Keratinocyte (primary cell): ENCODE measurements around the gene CC2D1A. TPM values are rescaled to one million over a fixed set of nuclear protein-coding genes. Genes with fewer than 3 reads are reported as not detected.

Experiments used
- DNase-seq: peaks from one replicate; pipeline ENCODE4 v3.0.0-alpha.2; 2011; ENCODE audit warnings: low read depth, missing footprints, low spot score
- FAIRE-seq: peaks from 2 replicates; lab custom pipeline; 2011; peaks lifted over from hg19 to GRCh38; lab: Jason Lieb, UNC
- H2AFZ ChIP-seq: 2 replicates; pipeline ENCODE4 v1.6.0; 2012; ENCODE audit warnings: low read length, control low read depth, inconsistent platforms; ENCODE audit not compliant: control insufficient read depth
- H3K27ac ChIP-seq: 2 replicates; pipeline ENCODE4 v1.5.1; 2011; ENCODE audit warnings: low read length; ENCODE audit not compliant: control insufficient read depth, insufficient read depth
- H3K27me3 ChIP-seq: 3 replicates; pipeline ENCODE4 v1.6.0; 2011; ENCODE audit warnings: low read length; ENCODE audit not compliant: control insufficient read depth, insufficient read depth; ENCODE audit errors: extremely low read depth
- H3K36me3 ChIP-seq, 2 experiments: 2 replicates in 1 of 2; 3 replicates in 1 of 2; pipeline ENCODE4 v1.5.1; 2011; ENCODE audit warnings: low read length in 2 of 2, mild to moderate bottlenecking in 1 of 2; ENCODE audit not compliant: control insufficient read depth in 2 of 2, insufficient read depth in 2 of 2; ENCODE audit errors: extremely low read depth in 1 of 2
- H3K4me1 ChIP-seq: 3 replicates; pipeline ENCODE4 v1.5.1; 2011; ENCODE audit warnings: low read length; ENCODE audit not compliant: control insufficient read depth, insufficient read depth; ENCODE audit errors: extremely low read depth
- H3K4me2 ChIP-seq: 3 replicates; pipeline ENCODE4 v1.6.0; 2011; ENCODE audit warnings: low read depth, low read length; ENCODE audit not compliant: control insufficient read depth, insufficient read depth; ENCODE audit errors: extremely low read depth
- H3K4me3 ChIP-seq, 3 experiments: fragments of 200-600 bp in 1 of 3; sonication (generic) in 1 of 3; 2 replicates in 2 of 3; 3 replicates in 1 of 3; pipeline ENCODE4 v1.5.1; 2011 to 2016; ENCODE audit warnings: low read length in 3 of 3, mild to moderate bottlenecking in 3 of 3, control low read depth in 2 of 3, inconsistent platforms in 1 of 3, low read depth in 1 of 3, mixed read lengths in 1 of 3, mixed run types in 1 of 3, moderate library complexity in 1 of 3; ENCODE audit not compliant: control insufficient read depth in 2 of 3, insufficient read depth in 2 of 3; ENCODE audit errors: extremely low read depth in 1 of 3
- H3K79me2 ChIP-seq: 2 replicates; pipeline ENCODE4 v1.6.0; 2012; ENCODE audit warnings: low read length; ENCODE audit not compliant: control insufficient read depth, insufficient read depth
- H3K9ac ChIP-seq: 3 replicates; pipeline ENCODE4 v1.6.0; 2011; ENCODE audit warnings: low read length; ENCODE audit not compliant: control insufficient read depth, insufficient read depth; ENCODE audit errors: extremely low read depth
- H3K9me1 ChIP-seq: 3 replicates; pipeline ENCODE4 v1.6.0; 2011; ENCODE audit warnings: low read length; ENCODE audit not compliant: control insufficient read depth, insufficient read depth; ENCODE audit errors: extremely low read depth
- H3K9me3 ChIP-seq: 2 replicates; pipeline ENCODE4 v1.5.1; 2012; ENCODE audit warnings: low read depth, low read length; ENCODE audit not compliant: control insufficient read depth
- H4K20me1 ChIP-seq: 3 replicates; pipeline ENCODE4 v1.6.0; 2011; ENCODE audit warnings: low read length; ENCODE audit not compliant: control insufficient read depth, insufficient read depth; ENCODE audit errors: extremely low read depth
- EZH2 ChIP-seq: IDR thresholded peaks from one replicate; pipeline ENCODE4 v1.6.1; 2012; ENCODE audit warnings: inconsistent platforms, mild to moderate bottlenecking, low read length, moderate library complexity
- dilution Hi-C: fragments of 300-500 bp; cut with MboI; formaldehyde crosslinking; loops from one replicate; pipeline ENCODE4 v1.7.0; 2020; ENCODE audit warnings: low sequenced_read_pairs; ENCODE audit not compliant: extremely low pct_ligation_motif_present
- polyA plus RNA-seq, 5 experiments: library from polyadenylated mRNA; depleted of rRNA in 3 of 5; stranded (reverse) in 3 of 5; stranded (forward) in 1 of 5; unstranded in 1 of 5; fragments of >200 nt; gene quantifications; 1 replicate in 1 of 5; 2 replicates in 3 of 5; 3 replicates in 1 of 5; pipeline versions ENCODE4 v1.2.1 to v1.2.3, GENCODE V29; 2011 to 2012; ENCODE audit warnings: missing spikeins in 2 of 5, low read depth in 1 of 5, low replicate concordance in 1 of 5
- TF ChIP-seq, protein P1 (sequence below), 3 experiments: IDR thresholded peaks in 1 of 3; conservative IDR thresholded peaks in 1 of 3; optimal IDR thresholded peaks in 1 of 3; 2 replicates in 2 of 3; 3 replicates in 1 of 3; pipeline versions ENCODE3 to v1.5.1; 2011; ENCODE audit warnings: low read length in 3 of 3, mild to moderate bottlenecking in 3 of 3, moderate library complexity in 2 of 3, control low read depth in 1 of 3, inconsistent platforms in 1 of 3; ENCODE audit not compliant: insufficient read depth in 2 of 3; ENCODE audit errors: extremely low read depth in 1 of 3

The CC2D1A gene
- polyA plus RNA-seq, 1 donor (not counting 4 experiments of a cell fraction or from before 2014, with no cell fraction given): 11.2 TPM

DNA sequence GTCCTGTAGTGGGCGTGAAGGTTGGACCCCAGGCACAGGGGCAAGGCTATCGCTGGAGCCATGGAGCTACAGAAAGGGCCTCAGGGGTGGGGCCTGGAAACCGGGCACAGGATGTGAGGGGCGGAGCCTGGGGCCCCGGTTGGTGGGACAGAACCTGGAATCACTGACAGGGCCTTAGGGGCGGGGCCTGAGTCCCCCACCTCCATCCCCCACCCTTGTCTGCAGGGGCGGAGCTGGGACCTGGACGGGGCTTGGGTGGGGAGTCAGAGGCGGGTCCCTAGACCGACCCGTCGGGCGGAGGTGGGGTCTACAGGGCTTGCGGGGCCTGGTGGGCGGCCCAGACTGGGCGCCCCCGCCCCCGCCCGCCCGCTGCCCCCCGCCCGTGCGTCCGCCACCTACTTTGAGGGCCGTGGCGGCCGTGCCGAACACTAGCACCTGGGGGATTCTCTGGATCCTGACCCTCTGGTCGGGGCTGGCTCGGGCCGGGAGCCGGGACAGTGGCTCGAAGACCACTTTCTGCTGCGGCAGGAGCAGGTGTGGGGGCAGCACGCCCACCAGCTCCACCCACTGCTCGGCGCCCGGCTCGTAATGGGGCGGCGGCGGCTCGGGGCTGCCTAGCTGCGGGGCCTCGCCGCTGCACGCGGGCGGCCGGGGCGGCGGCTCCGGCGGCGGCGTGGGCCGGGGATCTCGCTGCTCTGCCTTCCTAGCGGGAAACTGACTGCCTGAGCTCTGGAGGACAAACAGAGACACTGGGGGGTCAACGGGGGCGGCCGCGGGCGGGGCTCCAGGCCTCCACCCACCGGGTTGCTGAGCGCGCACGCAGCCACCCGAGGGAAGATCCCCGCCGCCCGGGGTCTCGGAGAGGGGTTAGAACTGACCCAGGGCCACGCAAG is 72.6 kb downstream of the CC2D1A start:
- no peak overlapping the region for H2AFZ ChIP-seq
- H3K9ac ChIP-seq: peak overlapping the region; percentile 37
- H3K27ac ChIP-seq: no peak overlapping the region
- no peaks in the 10 kb centered on the region for H3K9me3 ChIP-seq
- H3K79me2 ChIP-seq: no peaks in the 10 kb centered on the region
- peaks cover 5 to 12% of the 10 kb centered on the region in 2 experiments for H3K36me3 ChIP-seq
- FAIRE-seq (no peak), DNase-seq (no peak)
- no peak overlapping the region for H3K4me3 ChIP-seq
- H3K9me1 ChIP-seq: no peaks in the 10 kb centered on the region
- H3K4me1 ChIP-seq: peaks cover 5% of the 10 kb centered on the region
- TF ChIP-seq EZH2: no peak
- TF ChIP-seq, protein P1, sequence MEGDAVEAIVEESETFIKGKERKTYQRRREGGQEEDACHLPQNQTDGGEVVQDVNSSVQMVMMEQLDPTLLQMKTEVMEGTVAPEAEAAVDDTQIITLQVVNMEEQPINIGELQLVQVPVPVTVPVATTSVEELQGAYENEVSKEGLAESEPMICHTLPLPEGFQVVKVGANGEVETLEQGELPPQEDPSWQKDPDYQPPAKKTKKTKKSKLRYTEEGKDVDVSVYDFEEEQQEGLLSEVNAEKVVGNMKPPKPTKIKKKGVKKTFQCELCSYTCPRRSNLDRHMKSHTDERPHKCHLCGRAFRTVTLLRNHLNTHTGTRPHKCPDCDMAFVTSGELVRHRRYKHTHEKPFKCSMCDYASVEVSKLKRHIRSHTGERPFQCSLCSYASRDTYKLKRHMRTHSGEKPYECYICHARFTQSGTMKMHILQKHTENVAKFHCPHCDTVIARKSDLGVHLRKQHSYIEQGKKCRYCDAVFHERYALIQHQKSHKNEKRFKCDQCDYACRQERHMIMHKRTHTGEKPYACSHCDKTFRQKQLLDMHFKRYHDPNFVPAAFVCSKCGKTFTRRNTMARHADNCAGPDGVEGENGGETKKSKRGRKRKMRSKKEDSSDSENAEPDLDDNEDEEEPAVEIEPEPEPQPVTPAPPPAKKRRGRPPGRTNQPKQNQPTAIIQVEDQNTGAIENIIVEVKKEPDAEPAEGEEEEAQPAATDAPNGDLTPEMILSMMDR (optimal IDR thresholded peaks at IDR 0.05 in 1 of 3, IDR thresholded peaks at IDR 0.05 in 1 of 3, conservative IDR thresholded peaks at IDR 0.05 in 1 of 3; ENCODE audit: extremely low read depth in 1 of 3, insufficient read depth in 2 of 3, low read length in 3 of 3): no peak
- H3K4me2 ChIP-seq: peak overlapping the region; percentile 27
- H3K27me3 ChIP-seq: no peaks in the 10 kb centered on the region
- dilution Hi-C loops: no loop called here
- H4K20me1 ChIP-seq: no peaks in the 10 kb centered on the region

DNA sequence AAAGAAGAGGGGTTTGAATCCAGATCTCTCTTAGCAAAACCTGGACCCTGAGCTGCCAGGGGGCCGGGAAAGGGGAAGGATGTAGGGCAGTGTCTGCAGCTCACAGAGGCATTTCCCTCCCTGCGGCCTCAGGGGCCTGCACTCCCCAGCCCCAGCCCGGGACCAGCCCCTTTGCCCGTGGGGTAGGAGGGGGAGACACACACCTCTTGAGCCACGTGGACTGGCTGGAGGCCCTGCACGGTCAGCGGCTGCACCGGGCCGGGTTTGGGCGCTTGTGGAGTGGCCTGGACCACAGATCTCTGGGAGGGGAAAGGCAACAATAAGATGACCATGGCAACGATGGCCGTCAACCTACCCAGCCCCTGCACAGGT is 73.2 kb downstream of the CC2D1A start:
- no peaks in the 10 kb centered on the region for H4K20me1 ChIP-seq
- dilution Hi-C loops: no loop called here
- TF ChIP-seq, protein P1 (optimal IDR thresholded peaks at IDR 0.05 in 1 of 3, IDR thresholded peaks at IDR 0.05 in 1 of 3, conservative IDR thresholded peaks at IDR 0.05 in 1 of 3; ENCODE audit: extremely low read depth in 1 of 3, insufficient read depth in 2 of 3, low read length in 3 of 3): no peak
- no peak for TF ChIP-seq EZH2
- H3K9ac ChIP-seq: peak overlapping the region; percentile 37
- peaks cover 2% of the 10 kb centered on the region for H3K4me1 ChIP-seq
- no peak overlapping the region for H3K27ac ChIP-seq
- H2AFZ ChIP-seq: no peak overlapping the region
- no peaks in the 10 kb centered on the region for H3K9me1 ChIP-seq
- H3K4me2 ChIP-seq: peak overlapping the region; percentile 27
- H3K9me3 ChIP-seq: no peaks in the 10 kb centered on the region
- FAIRE-seq: no peak
- H3K79me2 ChIP-seq: no peaks in the 10 kb centered on the region
- DNase-seq: no peak
- peaks cover 5 to 12% of the 10 kb centered on the region in 2 experiments for H3K36me3 ChIP-seq
- no peak overlapping the region for H3K4me3 ChIP-seq
- no peaks in the 10 kb centered on the region for H3K27me3 ChIP-seq
